AG04450 (cell line): ENCODE measurements around the gene CDS2. TPM values are rescaled to one million over a fixed set of nuclear protein-coding genes. Genes with fewer than 3 reads are reported as not detected.
A peak's percentile ranks its signal among the peaks of the same experiment; 100 is the strongest.

Source experiments
- CTCF ChIA-PET: fragments of 300-600, 350-600 bp; formaldehyde crosslinking; extraction: SDS; loops from one replicate; lab custom pipeline; 2022; ENCODE audit warnings: antibody characterized with exemption, inconsistent platforms; lab: Charles Lee
- POLR2A ChIA-PET: fragments of 350-600 bp; formaldehyde crosslinking; extraction: SDS; loops from one replicate; lab custom pipeline; 2021; ENCODE audit warnings: antibody characterized with exemption, inconsistent platforms; lab: Yijun Ruan, JAX
- DNase-seq: peaks from one replicate; pipeline ENCODE4 v3.0.0-alpha.2; 2011; ENCODE audit warnings: low read depth, low spot score
- H3K27ac ChIP-seq: one replicate; pipeline ENCODE4 v1.5.1; 2012; ENCODE audit warnings: low read depth, low read length, control low read depth
- H3K27me3 ChIP-seq: one replicate; pipeline ENCODE4 v1.6.0; 2012; ENCODE audit warnings: low read length; ENCODE audit not compliant: control insufficient read depth, insufficient read depth
- H3K4me3 ChIP-seq: 2 replicates; pipeline ENCODE4 v1.5.1; 2011; ENCODE audit warnings: mild to moderate bottlenecking, low read depth, low read length, control low read depth
- H3K9me3 ChIP-seq: 2 replicates; pipeline ENCODE4 v1.5.1; 2012; ENCODE audit warnings: low read length; ENCODE audit not compliant: control insufficient read depth, insufficient read depth
- polyA plus RNA-seq: library from polyadenylated mRNA; depleted of rRNA; stranded (reverse); fragments of >200 nt; gene quantifications from 2 replicates; pipeline ENCODE4 v1.2.3, GENCODE V29; 2011
- TF ChIP-seq, protein P1 (sequence below): IDR thresholded peaks from 2 replicates; pipeline ENCODE4 v1.5.1; 2011; ENCODE audit warnings: low read depth, low read length, control low read depth, inconsistent platforms

CDS2 gene
- polyA plus RNA-seq, 1 experiment: 48.7 TPM

DNA sequence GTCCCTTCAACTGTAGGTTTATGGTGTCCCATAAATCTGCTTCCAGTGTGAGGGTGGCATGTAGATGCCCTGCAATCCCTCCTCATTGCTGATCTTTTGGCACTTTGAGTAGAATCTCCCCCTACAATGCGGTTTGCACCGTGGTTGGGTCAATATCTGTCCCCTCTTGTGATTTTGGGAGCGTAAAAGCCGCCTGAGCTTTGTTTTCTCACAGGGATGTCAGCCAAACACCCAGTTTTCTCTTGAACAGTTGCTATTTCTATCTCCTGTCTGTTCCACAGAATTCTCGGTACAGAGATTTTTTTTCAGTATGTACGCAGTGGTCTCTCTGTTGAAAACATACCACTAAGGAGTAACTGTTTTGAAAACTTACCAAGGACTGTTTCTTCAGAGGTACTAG, 21.8 kb downstream of the CDS2 start:
- Histone ChIP-seq H3K4me3 (no peak overlapping the region), H3K27ac (no peak overlapping the region), H3K9me3 (no peaks in the 10 kb centered on the region; the same call in 1 of the 2 replicates), H3K27me3 (no peaks in the 10 kb centered on the region)
- no peak for DNase-seq
- ChIA-PET CTCF (interaction anchor here (0.8 kb wide), 1 partner anchor 57 kb away, joined by 4 read pairs; no protein-coding TSS in a partner anchor), POLR2A (no interaction called here)
- TF ChIP-seq, protein P1, sequence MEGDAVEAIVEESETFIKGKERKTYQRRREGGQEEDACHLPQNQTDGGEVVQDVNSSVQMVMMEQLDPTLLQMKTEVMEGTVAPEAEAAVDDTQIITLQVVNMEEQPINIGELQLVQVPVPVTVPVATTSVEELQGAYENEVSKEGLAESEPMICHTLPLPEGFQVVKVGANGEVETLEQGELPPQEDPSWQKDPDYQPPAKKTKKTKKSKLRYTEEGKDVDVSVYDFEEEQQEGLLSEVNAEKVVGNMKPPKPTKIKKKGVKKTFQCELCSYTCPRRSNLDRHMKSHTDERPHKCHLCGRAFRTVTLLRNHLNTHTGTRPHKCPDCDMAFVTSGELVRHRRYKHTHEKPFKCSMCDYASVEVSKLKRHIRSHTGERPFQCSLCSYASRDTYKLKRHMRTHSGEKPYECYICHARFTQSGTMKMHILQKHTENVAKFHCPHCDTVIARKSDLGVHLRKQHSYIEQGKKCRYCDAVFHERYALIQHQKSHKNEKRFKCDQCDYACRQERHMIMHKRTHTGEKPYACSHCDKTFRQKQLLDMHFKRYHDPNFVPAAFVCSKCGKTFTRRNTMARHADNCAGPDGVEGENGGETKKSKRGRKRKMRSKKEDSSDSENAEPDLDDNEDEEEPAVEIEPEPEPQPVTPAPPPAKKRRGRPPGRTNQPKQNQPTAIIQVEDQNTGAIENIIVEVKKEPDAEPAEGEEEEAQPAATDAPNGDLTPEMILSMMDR: no peak

- DNase-seq: no peak
- POLR2A ChIA-PET: no interaction called here
- TF ChIP-seq, protein P1: no peak
- H3K27me3 ChIP-seq: no peaks in the 10 kb centered on the region
- CTCF ChIA-PET: interaction anchor here (1.4 kb wide), 2 partner anchors 43 to 56 kb away, joined by 3 to 4 read pairs; no protein-coding TSS in a partner anchor
- no peaks in the 10 kb centered on the region; the same call in 1 of the 2 replicates for H3K9me3 ChIP-seq
- no peak overlapping the region for H3K27ac ChIP-seq
- H3K4me3 ChIP-seq: no peak overlapping the region
Measured at GRCh38 chr20:5149892-5150225, 23.1 kb downstream of the CDS2 start.

- TF ChIP-seq, protein P1: no peak
- CTCF ChIA-PET: interaction anchor here (1.4 kb wide), 2 partner anchors 42 to 55 kb away, joined by 3 to 4 read pairs; no protein-coding TSS in a partner anchor
- DNase-seq: no peak
Measured at GRCh38 chr20:5150226-5151076, 23.6 kb downstream of the CDS2 start.

GRCh38 chr20:5153152-5153467, 26.3 kb downstream of the CDS2 start:
- POLR2A ChIA-PET: no interaction called here
- H3K9me3 ChIP-seq: no peaks in the 10 kb centered on the region; the same call in 1 of the 2 replicates
- no peak overlapping the region for H3K4me3 ChIP-seq
- no peak for DNase-seq
- no peaks in the 10 kb centered on the region for H3K27me3 ChIP-seq
- TF ChIP-seq, protein P1: no peak
- CTCF ChIA-PET: interaction anchor here (0.7 to 5.3 kb wide), 4 partner anchors 8 to 52 kb away, joined by 5 to 41 read pairs (median 8); partner anchors contain the start of gene CDS2
- no peak overlapping the region for H3K27ac ChIP-seq

More at GRCh38 chr20:5150226-5151076, 23.6 kb downstream of the CDS2 start:
- Histone ChIP-seq H3K27ac (peak overlapping the region; percentile 21), H3K27me3 (no peaks in the 10 kb centered on the region), H3K4me3 (no peak overlapping the region), H3K9me3 (no peaks in the 10 kb centered on the region; the same call in 1 of the 2 replicates)
- POLR2A ChIA-PET: no interaction called here
